ENCODE results near the gene NT5C1A.

The NT5C1A gene

DNA sequence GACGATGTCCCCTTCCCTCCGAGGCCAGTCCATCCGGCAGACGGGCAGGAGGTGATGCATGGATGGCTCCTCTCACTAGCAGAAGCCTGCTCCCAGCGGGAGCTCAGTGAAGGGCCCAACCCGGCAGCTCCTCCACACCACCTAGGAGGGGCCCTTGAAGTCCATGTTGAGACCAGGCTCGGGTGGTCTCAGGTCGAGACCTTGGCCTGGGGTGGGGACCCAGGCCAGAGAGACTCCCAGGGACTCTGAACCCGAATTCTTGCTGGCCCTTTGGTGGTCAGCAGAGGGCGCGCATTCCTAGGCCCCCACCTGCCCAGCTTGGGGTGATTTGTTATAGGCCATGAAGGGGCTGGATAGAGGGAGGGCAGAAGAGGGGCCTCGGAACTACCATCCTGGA, 642 bp upstream of the NT5C1A start:
- Histone ChIP-seq H3K27ac (ENCODE audit: low read depth, low read length) (no peak overlapping the region), H3K9ac (ENCODE audit: low read length) (no peak overlapping the region), H3K14ac (ENCODE audit: low read length) (no peak overlapping the region), H3K4ac (ENCODE audit: low read depth, low read length) (no peak overlapping the region), H2BK12ac (ENCODE audit: low read length) (no peak overlapping the region), H3K27me3 (ENCODE audit: insufficient read depth, low read length) (peaks cover 46% of the 10 kb centered on the region), H2BK120ac (ENCODE audit: insufficient read depth, low read length, poor library complexity) (no peak overlapping the region), H3K18ac (ENCODE audit: low read length) (no peak overlapping the region), H3K79me1 (ENCODE audit: low read length) (no peaks in the 10 kb centered on the region), H3K4me3 (ENCODE audit: low read depth, low read length) (no peak overlapping the region), H3K23ac (ENCODE audit: low read length) (no peak overlapping the region), H3K4me1 (ENCODE audit: control insufficient read depth in 1 of 2, insufficient read depth in 2 of 2, low read length in 2 of 2) (peaks cover 0 to 4% of the 10 kb centered on the region in 2 experiments), H4K12ac (ENCODE audit: low read depth, low read length) (no peak overlapping the region), H2AK5ac (ENCODE audit: low read length) (no peak overlapping the region), H3K79me2 (ENCODE audit: control insufficient read depth, insufficient read depth, low read length, poor library complexity) (no peaks in the 10 kb centered on the region), H2BK5ac (ENCODE audit: low read depth, low read length, poor library complexity) (no peak overlapping the region), H3K36me3 (ENCODE audit: control insufficient read depth in 1 of 2, insufficient read depth in 2 of 2, low read length in 2 of 2) (no peaks in the 10 kb centered on the region), H2AFZ (ENCODE audit: insufficient read depth, low read length, poor library complexity) (no peak overlapping the region), H3K4me2 (ENCODE audit: low read length) (no peak overlapping the region), H3K9me3 (ENCODE audit: insufficient read depth, low read depth, low read length) (no peaks in the 10 kb centered on the region), H4K91ac (ENCODE audit: low read depth, low read length) (no peak overlapping the region), H4K8ac (ENCODE audit: low read depth, low read length) (no peak overlapping the region)
- WGBS (ENCODE audit: extremely low coverage, insufficient coverage, insufficient read length), result no CpG with 5 or more reads among the region's 12 CpGs
- DNase-seq, result no peak

DNA sequence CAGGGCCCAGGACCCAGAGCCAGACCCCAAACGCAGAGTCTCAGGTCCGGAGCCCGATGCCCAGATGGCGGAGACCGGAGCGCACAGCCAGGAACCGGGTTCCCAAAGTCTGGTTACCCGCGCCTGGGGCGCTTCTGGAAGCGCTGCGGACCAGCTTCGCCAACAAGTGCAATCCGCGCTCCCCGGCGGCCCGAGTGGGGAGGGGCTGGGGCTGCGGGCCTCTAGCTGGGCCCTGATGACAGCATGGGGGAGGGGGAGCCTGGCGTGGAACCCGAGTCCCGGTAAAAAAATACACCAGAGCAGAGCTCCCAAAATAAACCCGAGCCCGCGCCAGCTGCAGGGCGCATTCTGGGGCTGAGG, 494 bp downstream of the NT5C1A start:
- H3K9ac ChIP-seq (ENCODE audit: low read length), result no peak overlapping the region
- H3K23ac ChIP-seq (ENCODE audit: low read length), result no peak overlapping the region
- no peak overlapping the region for H4K12ac ChIP-seq (ENCODE audit: low read depth, low read length)
- no peaks in the 10 kb centered on the region for H3K79me1 ChIP-seq (ENCODE audit: low read length)
- no peak overlapping the region for H2BK120ac ChIP-seq (ENCODE audit: insufficient read depth, low read length, poor library complexity)
- H2AK5ac ChIP-seq (ENCODE audit: low read length), result no peak overlapping the region
- no peak overlapping the region for H3K4ac ChIP-seq (ENCODE audit: low read depth, low read length)
- H3K18ac ChIP-seq (ENCODE audit: low read length), result no peak overlapping the region
- no peak overlapping the region for H2AFZ ChIP-seq (ENCODE audit: insufficient read depth, low read length, poor library complexity)
- H3K4me1 ChIP-seq (ENCODE audit: control insufficient read depth in 1 of 2, insufficient read depth in 2 of 2, low read length in 2 of 2), result peaks cover 0 to 4% of the 10 kb centered on the region in 2 experiments
- no peak overlapping the region for H3K4me3 ChIP-seq (ENCODE audit: low read depth, low read length)
- peaks cover 43% of the 10 kb centered on the region for H3K27me3 ChIP-seq (ENCODE audit: insufficient read depth, low read length)
- no peak overlapping the region for H2BK5ac ChIP-seq (ENCODE audit: low read depth, low read length, poor library complexity)
- H3K79me2 ChIP-seq (ENCODE audit: control insufficient read depth, insufficient read depth, low read length, poor library complexity), result no peaks in the 10 kb centered on the region
- no peak overlapping the region for H3K14ac ChIP-seq (ENCODE audit: low read length)
- no peaks in the 10 kb centered on the region for H3K9me3 ChIP-seq (ENCODE audit: insufficient read depth, low read depth, low read length)
- no CpG with 5 or more reads among the region's 26 CpGs for WGBS (ENCODE audit: extremely low coverage, insufficient coverage, insufficient read length)
- no peak for DNase-seq
- peak overlapping the region; percentile 35 for H3K4me2 ChIP-seq (ENCODE audit: low read length)
- H4K91ac ChIP-seq (ENCODE audit: low read depth, low read length), result no peak overlapping the region
- H4K8ac ChIP-seq (ENCODE audit: low read depth, low read length), result no peak overlapping the region
- H3K36me3 ChIP-seq (ENCODE audit: control insufficient read depth in 1 of 2, insufficient read depth in 2 of 2, low read length in 2 of 2), result no peaks in the 10 kb centered on the region
- no peak overlapping the region for H3K27ac ChIP-seq (ENCODE audit: low read depth, low read length)
- no peak overlapping the region for H2BK12ac ChIP-seq (ENCODE audit: low read length)

DNA sequence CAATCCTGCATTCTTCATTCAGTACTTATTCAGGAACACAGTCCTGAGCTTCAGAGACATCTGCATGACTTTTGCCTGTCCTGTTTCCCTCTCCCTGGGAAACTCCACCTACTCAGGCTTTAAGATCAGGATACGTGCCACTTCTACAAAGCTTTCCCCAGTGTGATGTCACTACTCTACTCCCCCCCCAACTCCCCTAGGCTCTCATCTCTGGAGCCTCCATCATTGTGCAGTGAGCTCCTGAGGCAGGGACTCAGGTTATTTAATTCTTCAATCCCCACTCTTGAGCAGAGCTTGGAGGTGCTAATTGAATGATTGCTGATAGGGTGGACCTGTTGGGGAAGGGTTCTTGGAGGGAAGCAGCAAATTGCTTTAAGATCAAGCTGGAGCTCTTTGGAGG, 1.2 kb downstream of the NT5C1A start:
- no peak overlapping the region for H4K12ac ChIP-seq (ENCODE audit: low read depth, low read length)
- no peak overlapping the region for H2BK120ac ChIP-seq (ENCODE audit: insufficient read depth, low read length, poor library complexity)

DNA sequence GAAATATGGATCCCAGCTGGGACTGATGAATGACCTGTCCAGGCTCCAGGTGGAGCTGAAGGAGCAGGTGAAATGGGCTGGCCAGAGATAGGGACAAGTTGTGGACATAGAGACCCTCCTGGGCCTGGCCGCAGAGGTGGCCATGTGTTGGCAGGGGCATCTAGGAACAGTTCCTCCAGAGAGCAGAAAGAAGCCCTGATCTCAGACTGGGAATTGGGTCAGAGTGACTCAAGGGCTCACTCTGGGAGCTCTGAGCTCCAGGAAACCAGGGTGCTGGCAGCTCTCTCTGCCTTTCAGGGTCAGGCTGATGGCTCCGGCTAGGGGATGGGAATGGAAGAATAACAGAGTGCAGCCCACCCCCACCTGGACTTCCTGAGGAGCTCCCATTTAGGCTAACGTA, 3.0 kb downstream of the NT5C1A start:
- Histone ChIP-seq H3K4ac (ENCODE audit: low read depth, low read length) (no peak overlapping the region), H3K14ac (ENCODE audit: low read length) (no peak overlapping the region), H2BK12ac (ENCODE audit: low read length) (no peak overlapping the region), H3K79me2 (ENCODE audit: control insufficient read depth, insufficient read depth, low read length, poor library complexity) (no peaks in the 10 kb centered on the region), H3K4me2 (ENCODE audit: low read length) (no peak overlapping the region), H3K79me1 (ENCODE audit: low read length) (no peaks in the 10 kb centered on the region), H4K12ac (ENCODE audit: low read depth, low read length) (no peak overlapping the region), H2BK120ac (ENCODE audit: insufficient read depth, low read length, poor library complexity) (no peak overlapping the region), H2BK5ac (ENCODE audit: low read depth, low read length, poor library complexity) (no peak overlapping the region), H2AFZ (ENCODE audit: insufficient read depth, low read length, poor library complexity) (no peak overlapping the region), H4K8ac (ENCODE audit: low read depth, low read length) (no peak overlapping the region), H3K36me3 (ENCODE audit: control insufficient read depth in 1 of 2, insufficient read depth in 2 of 2, low read length in 2 of 2) (no peaks in the 10 kb centered on the region), H2AK5ac (ENCODE audit: low read length) (no peak overlapping the region), H3K23ac (ENCODE audit: low read length) (no peak overlapping the region), H3K4me3 (ENCODE audit: low read depth, low read length) (no peak overlapping the region), H4K91ac (ENCODE audit: low read depth, low read length) (no peak overlapping the region), H3K4me1 (ENCODE audit: control insufficient read depth in 1 of 2, insufficient read depth in 2 of 2, low read length in 2 of 2) (peaks cover 0 to 4% of the 10 kb centered on the region in 2 experiments), H3K9me3 (ENCODE audit: insufficient read depth, low read depth, low read length) (peaks cover 6% of the 10 kb centered on the region), H3K27ac (ENCODE audit: low read depth, low read length) (no peak overlapping the region), H3K18ac (ENCODE audit: low read length) (no peak overlapping the region), H3K9ac (ENCODE audit: low read length) (no peak overlapping the region), H3K27me3 (ENCODE audit: insufficient read depth, low read length) (peaks cover 40% of the 10 kb centered on the region)
- DNase-seq, result no peak
- WGBS (ENCODE audit: extremely low coverage, insufficient coverage, insufficient read length), result no CpG with 5 or more reads among the region's 3 CpGs

More for the DNA sequence above, 1.2 kb downstream of the NT5C1A start:
- no peak overlapping the region for H3K9ac ChIP-seq (ENCODE audit: low read length)
- no CpG with 5 or more reads among the region's 1 CpG for WGBS (ENCODE audit: extremely low coverage, insufficient coverage, insufficient read length)
- H3K4me3 ChIP-seq (ENCODE audit: low read depth, low read length), result no peak overlapping the region
- H3K14ac ChIP-seq (ENCODE audit: low read length), result no peak overlapping the region
- no peak overlapping the region for H4K8ac ChIP-seq (ENCODE audit: low read depth, low read length)
- peaks cover 4% of the 10 kb centered on the region for H3K9me3 ChIP-seq (ENCODE audit: insufficient read depth, low read depth, low read length)
- no peaks in the 10 kb centered on the region for H3K79me2 ChIP-seq (ENCODE audit: control insufficient read depth, insufficient read depth, low read length, poor library complexity)
- DNase-seq, result no peak
- no peak overlapping the region for H3K27ac ChIP-seq (ENCODE audit: low read depth, low read length)
- no peak overlapping the region for H3K18ac ChIP-seq (ENCODE audit: low read length)
- no peak overlapping the region for H2AK5ac ChIP-seq (ENCODE audit: low read length)
- no peak overlapping the region for H2BK12ac ChIP-seq (ENCODE audit: low read length)
- H3K79me1 ChIP-seq (ENCODE audit: low read length), result no peaks in the 10 kb centered on the region
- H2AFZ ChIP-seq (ENCODE audit: insufficient read depth, low read length, poor library complexity), result no peak overlapping the region
- no peak overlapping the region for H2BK5ac ChIP-seq (ENCODE audit: low read depth, low read length, poor library complexity)
- H4K91ac ChIP-seq (ENCODE audit: low read depth, low read length), result no peak overlapping the region
- peaks cover 0 to 4% of the 10 kb centered on the region in 2 experiments for H3K4me1 ChIP-seq (ENCODE audit: control insufficient read depth in 1 of 2, insufficient read depth in 2 of 2, low read length in 2 of 2)
- H3K4me2 ChIP-seq (ENCODE audit: low read length), result no peak overlapping the region
- no peak overlapping the region for H3K4ac ChIP-seq (ENCODE audit: low read depth, low read length)
- no peak overlapping the region for H3K23ac ChIP-seq (ENCODE audit: low read length)
- H3K27me3 ChIP-seq (ENCODE audit: insufficient read depth, low read length), result peaks cover 43% of the 10 kb centered on the region
- H3K36me3 ChIP-seq (ENCODE audit: control insufficient read depth in 1 of 2, insufficient read depth in 2 of 2, low read length in 2 of 2), result no peaks in the 10 kb centered on the region
